Activated CD4-positive, alpha-beta memory T cell treated with anti-CD3 and anti-CD28 coated beads for 36 hours (primary cell): ENCODE results near the gene NPHP4. TPM values are rescaled to one million over a fixed set of nuclear protein-coding genes. Genes with fewer than 3 reads are reported as not detected.
"Not testable (repeated sequence)": the region's sequence is repeated elsewhere in the genome, so short reads cannot be mapped to it uniquely, and the experiment has no call there.

ENCODE experiments used
- CTCF ChIA-PET: fragments of 350-600 bp; sonication (Branson Sonifier 250); formaldehyde crosslinking; loops from one replicate; lab custom pipeline; 2021; ENCODE audit warnings: antibody characterized with exemption, inconsistent platforms; lab: Charles Lee
- POLR2A ChIA-PET: fragments of 350-600 bp; sonication (Branson Sonifier 250); formaldehyde crosslinking; loops from one replicate; lab custom pipeline; 2021; ENCODE audit warnings: antibody characterized with exemption; lab: Charles Lee
- DNase-seq: peaks from one replicate; pipeline ENCODE4 v3.0.0-alpha.2; 2020
- H3K27ac Mint-ChIP-seq: one replicate; pipeline ENCODE4 v1.8.0; 2021; ENCODE audit warnings: mixed read lengths
- H3K27me3 Mint-ChIP-seq: one replicate; pipeline ENCODE4 v1.8.0; 2021; ENCODE audit warnings: mixed read lengths
- H3K36me3 Mint-ChIP-seq: one replicate; pipeline ENCODE4 v1.8.0; 2021; ENCODE audit warnings: mixed read lengths
- H3K4me1 Mint-ChIP-seq: one replicate; pipeline ENCODE4 v1.8.0; 2021; ENCODE audit warnings: low read depth, mixed read lengths
- H3K4me3 Mint-ChIP-seq: one replicate; pipeline ENCODE4 v1.8.0; 2021; ENCODE audit warnings: mild to moderate bottlenecking, mixed read lengths
- H3K9me3 Mint-ChIP-seq: one replicate; pipeline ENCODE4 v1.8.0; 2021; ENCODE audit warnings: mixed read lengths
- intact Hi-C: fragments of 100-400 bp; cut with micrococcal nuclease; formaldehyde crosslinking; loops from one replicate; pipeline ENCODE4 v1.15.1; 2023
- total RNA-seq, 2 experiments: library from RNA; stranded (reverse); gene quantifications; one replicate each; pipeline ENCODE4 v1.2.3, GENCODE V29; 2021

NPHP4 gene
- total RNA-seq, 2 experiments from 2014 or later, result 14.0 to 14.6 TPM

GRCh38 chr1:5903680-5904079 is 88.5 kb downstream of the NPHP4 start:
- Mint-ChIP-seq H3K27ac (no peak overlapping the region), H3K36me3 (no peaks in the 10 kb centered on the region), H3K9me3 (no peaks in the 10 kb centered on the region), H3K4me3 (no peak overlapping the region), H3K27me3 (no peaks in the 10 kb centered on the region), H3K4me1 (no peaks in the 10 kb centered on the region)
- intact Hi-C loops, result no loop called here
- ChIA-PET CTCF (no interaction called here), POLR2A (no interaction called here)
- DNase-seq, result no peak

- Mint-ChIP-seq H3K27me3 (no peaks in the 10 kb centered on the region), H3K4me1 (no peaks in the 10 kb centered on the region), H3K27ac (no peak overlapping the region), H3K4me3 (no peak overlapping the region), H3K9me3 (no peaks in the 10 kb centered on the region), H3K36me3 (no peaks in the 10 kb centered on the region)
- intact Hi-C loops, result no loop called here
- no peak for DNase-seq
- ChIA-PET POLR2A (no interaction called here), CTCF (no interaction called here)
Observed at GRCh38 chr1:5903031-5903430, 89.2 kb downstream of the NPHP4 start.

DNA sequence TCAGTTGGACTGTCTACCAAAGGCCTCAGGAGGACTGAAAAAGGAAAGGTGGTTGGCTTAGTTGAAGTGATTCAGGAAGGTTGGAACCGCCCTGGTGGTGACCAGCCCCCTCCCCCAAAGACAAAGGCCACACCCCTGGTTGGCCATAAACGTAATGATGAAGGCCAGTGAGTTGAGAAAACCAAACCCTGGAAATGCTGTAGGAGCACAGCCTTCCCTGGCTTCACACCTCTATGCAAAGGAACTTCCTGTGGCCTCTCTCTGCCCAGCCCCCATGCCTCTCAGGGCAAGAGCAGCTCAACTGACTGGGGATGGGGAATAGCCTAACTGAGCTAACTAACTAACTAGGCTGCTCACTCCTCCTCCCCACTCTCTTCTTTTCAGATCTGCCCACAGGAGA is 90.4 kb downstream of the NPHP4 start:
- Mint-ChIP-seq H3K36me3 (no peaks in the 10 kb centered on the region), H3K27ac (no peak overlapping the region), H3K4me1 (no peaks in the 10 kb centered on the region), H3K9me3 (no peaks in the 10 kb centered on the region), H3K27me3 (no peaks in the 10 kb centered on the region), H3K4me3 (no peak overlapping the region)
- POLR2A ChIA-PET, result no interaction called here
- intact Hi-C loops, result no loop called here
- CTCF ChIA-PET, result no interaction called here
- no peak for DNase-seq

DNA sequence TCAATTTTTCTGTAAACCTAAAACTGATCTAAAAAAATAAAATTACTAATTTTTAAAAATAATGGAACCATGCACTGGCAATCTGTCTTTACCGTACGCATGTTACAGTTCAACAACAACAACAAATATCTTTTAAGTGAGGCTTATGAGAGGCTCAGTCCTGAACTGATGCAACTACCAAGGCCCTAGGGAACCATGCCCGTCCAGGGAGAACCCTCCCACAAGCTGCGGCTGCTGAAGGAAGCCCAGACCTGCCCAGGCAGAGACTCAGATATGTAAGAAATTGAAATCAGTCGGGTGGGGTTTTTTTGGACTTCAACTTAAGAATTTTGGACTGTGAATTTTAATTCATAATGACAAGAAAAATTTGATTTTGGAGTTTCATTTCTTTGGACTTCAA is 91.1 kb downstream of the NPHP4 start:
- Mint-ChIP-seq H3K36me3 (no peaks in the 10 kb centered on the region), H3K27me3 (no peaks in the 10 kb centered on the region), H3K4me3 (no peak overlapping the region), H3K4me1 (no peaks in the 10 kb centered on the region), H3K9me3 (no peaks in the 10 kb centered on the region), H3K27ac (no peak overlapping the region)
- no peak for DNase-seq
- intact Hi-C loops, result no loop called here
- POLR2A ChIA-PET, result interaction anchor here (0.7 kb wide), 1 partner anchor 65 kb away, joined by 3 read pairs; no protein-coding TSS in a partner anchor
- CTCF ChIA-PET, result no interaction called here

- H3K27me3 Mint-ChIP-seq, result no peaks in the 10 kb centered on the region
- no peak overlapping the region for H3K4me3 Mint-ChIP-seq
- H3K36me3 Mint-ChIP-seq, result peaks cover 11% of the 10 kb centered on the region
- no peak overlapping the region for H3K27ac Mint-ChIP-seq
- ChIA-PET POLR2A (no interaction called here), CTCF (no interaction called here)
- peaks cover 2% of the 10 kb centered on the region for H3K9me3 Mint-ChIP-seq
- no peaks in the 10 kb centered on the region for H3K4me1 Mint-ChIP-seq
- DNase-seq, result no peak
- intact Hi-C loops, result no loop called here
Observed at GRCh38 chr1:5898266-5898665, 94.0 kb downstream of the NPHP4 start.

- intact Hi-C loops, result no loop called here
- no peaks in the 10 kb centered on the region for H3K27me3 Mint-ChIP-seq
- no peak overlapping the region for H3K27ac Mint-ChIP-seq
- peaks cover 2% of the 10 kb centered on the region for H3K9me3 Mint-ChIP-seq
- DNase-seq, result no peak
- H3K4me1 Mint-ChIP-seq, result no peaks in the 10 kb centered on the region
- ChIA-PET CTCF (no interaction called here), POLR2A (no interaction called here)
- no peak overlapping the region for H3K4me3 Mint-ChIP-seq
- peaks cover 11% of the 10 kb centered on the region for H3K36me3 Mint-ChIP-seq
Observed at GRCh38 chr1:5896706-5897660, 95.2 kb downstream of the NPHP4 start.

DNA sequence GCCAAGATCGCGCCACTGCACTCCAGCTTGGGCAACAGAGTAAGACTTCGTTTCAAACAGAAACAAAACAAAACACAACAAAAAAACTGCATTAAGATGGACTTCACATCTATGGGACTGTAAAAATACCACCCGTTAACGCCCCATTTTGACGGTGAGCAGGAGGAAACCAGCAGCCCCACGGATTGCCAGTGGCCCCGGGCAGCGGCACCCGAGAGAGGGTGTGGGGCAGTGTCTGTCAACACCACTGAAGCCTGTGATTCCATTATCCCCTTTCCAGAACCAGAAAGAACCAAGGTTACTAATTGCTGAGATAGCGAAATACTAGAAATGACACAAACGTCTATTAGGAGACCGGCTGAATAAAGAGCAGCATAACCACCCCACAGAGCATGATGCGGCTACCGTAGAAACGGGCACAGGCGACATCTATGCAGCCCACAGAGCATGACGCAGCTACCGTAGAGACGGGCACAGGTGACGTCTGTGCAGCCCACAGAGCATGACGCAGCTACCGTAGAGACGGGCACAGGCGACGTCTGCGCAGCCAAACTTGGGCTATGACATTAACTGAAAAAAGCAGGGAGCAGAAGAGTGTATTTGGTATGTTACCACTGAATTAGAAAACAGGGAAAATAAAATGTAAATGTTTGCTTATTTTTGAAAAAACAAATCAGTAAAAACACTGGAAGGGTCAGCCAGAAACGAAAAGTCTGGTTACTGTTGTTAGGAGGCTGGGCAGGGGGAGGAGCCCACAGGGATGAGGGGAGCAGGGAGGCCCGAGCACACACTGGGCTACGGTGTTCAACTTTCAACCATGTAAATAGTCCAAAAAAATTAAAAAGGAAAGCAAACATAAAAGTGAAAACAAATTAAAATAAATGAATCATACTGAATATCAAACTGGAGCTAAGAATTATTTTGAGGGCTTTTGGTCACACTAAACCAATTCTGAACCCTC is 96.5 kb downstream of the NPHP4 start:
- Mint-ChIP-seq H3K27me3 (no peaks in the 10 kb centered on the region), H3K27ac (no peak overlapping the region), H3K4me1 (no peaks in the 10 kb centered on the region), H3K36me3 (peaks cover 11% of the 10 kb centered on the region), H3K9me3 (peaks cover 2% of the 10 kb centered on the region), H3K4me3 (no peak overlapping the region)
- ChIA-PET POLR2A (no interaction called here), CTCF (no interaction called here)
- intact Hi-C loops, result no loop called here
- DNase-seq, result no peak

DNA sequence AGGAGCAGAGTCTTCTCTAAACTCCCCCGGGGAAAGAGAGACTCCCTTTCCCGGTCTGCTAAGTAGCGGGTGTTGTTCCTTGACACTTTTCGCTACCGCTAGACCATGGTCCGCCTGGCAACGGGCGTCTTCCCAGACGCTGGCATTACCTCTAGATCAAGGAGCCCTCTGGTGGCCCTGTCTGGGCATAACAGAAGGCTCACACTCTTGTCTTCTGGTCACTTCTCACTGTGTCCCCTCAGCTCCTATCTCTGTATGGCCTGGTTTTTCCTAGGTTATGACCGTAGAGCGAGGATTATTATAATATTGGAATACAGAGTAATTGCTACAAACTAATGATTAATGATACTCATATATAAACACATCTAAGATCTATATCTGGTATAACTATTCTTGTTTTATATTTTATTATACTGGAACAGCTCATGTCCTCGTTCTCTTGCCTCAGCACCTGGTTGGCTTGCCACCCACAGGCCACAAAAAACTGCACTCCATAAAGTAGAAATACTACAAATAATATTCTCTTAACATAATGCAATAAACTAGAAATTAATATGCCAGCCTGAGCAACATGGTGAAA is 98.4 kb downstream of the NPHP4 start:
- POLR2A ChIA-PET, H3K4me1 Mint-ChIP-seq, H3K9me3 Mint-ChIP-seq, intact Hi-C loops, CTCF ChIA-PET, H3K4me3 Mint-ChIP-seq, H3K27ac Mint-ChIP-seq, H3K27me3 Mint-ChIP-seq, DNase-seq: not testable (repeated sequence)
- peaks cover 11% of the 10 kb centered on the region for H3K36me3 Mint-ChIP-seq

GRCh38 chr1:5892329-5892728 is 99.9 kb downstream of the NPHP4 start:
- Mint-ChIP-seq H3K27me3 (no peaks in the 10 kb centered on the region), H3K36me3 (peaks cover 13% of the 10 kb centered on the region), H3K27ac (no peak overlapping the region), H3K4me3 (no peak overlapping the region), H3K4me1 (no peaks in the 10 kb centered on the region), H3K9me3 (peaks cover 2% of the 10 kb centered on the region)
- ChIA-PET POLR2A (no interaction called here), CTCF (interaction anchor here (1.1 kb wide), 1 partner anchor 23 kb away, joined by 3 read pairs; no protein-coding TSS in a partner anchor)
- no peak for DNase-seq
- intact Hi-C loops, result no loop called here

DNA sequence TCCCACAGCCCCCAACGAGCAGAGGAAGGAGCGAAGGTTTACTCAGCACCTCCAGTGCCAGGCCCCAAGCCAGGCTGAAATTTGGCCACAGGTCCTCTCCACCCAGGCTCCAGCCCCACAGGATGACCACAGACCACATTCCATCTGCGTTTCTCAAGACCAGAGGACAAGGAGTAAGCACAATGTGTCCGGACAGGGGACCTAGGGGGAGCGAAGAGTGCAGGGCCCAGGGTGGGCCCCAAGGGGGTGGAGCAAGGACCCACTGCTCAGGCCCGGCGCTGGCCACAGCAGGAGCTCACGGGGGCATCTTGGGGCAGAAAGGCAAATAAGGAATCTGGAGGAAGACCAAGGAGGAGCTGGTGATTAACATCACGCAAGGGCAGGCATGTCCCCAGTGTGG is 100.5 kb downstream of the NPHP4 start:
- Mint-ChIP-seq H3K4me3 (no peak overlapping the region), H3K27me3 (no peaks in the 10 kb centered on the region), H3K36me3 (peaks cover 13% of the 10 kb centered on the region), H3K27ac (no peak overlapping the region), H3K9me3 (peaks cover 2% of the 10 kb centered on the region), H3K4me1 (no peaks in the 10 kb centered on the region)
- ChIA-PET CTCF (interaction anchor here (1.1 kb wide), 1 partner anchor 24 kb away, joined by 3 read pairs; no protein-coding TSS in a partner anchor), POLR2A (no interaction called here)
- intact Hi-C loops, result no loop called here
- no peak for DNase-seq

DNA sequence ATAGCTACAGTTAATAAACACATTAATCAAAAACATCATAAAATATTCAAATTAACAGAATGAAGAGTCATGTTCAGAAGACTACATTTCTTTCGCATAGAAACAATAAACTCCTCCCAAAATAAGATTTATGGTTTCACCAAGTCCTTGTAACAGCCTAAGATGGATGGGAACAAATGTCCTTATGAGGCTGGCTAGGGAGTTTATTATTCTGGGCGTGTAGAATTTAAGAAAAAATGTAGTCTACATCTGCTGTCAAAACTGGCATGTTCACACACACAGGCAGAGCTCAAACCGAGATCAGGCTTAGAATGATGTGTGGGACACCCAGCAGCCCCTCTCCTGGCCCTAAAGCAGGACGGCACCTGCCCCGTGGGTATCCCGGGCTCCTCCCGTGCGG is 101.1 kb downstream of the NPHP4 start:
- H3K27ac Mint-ChIP-seq, result no peak overlapping the region
- no peaks in the 10 kb centered on the region for H3K4me1 Mint-ChIP-seq
- ChIA-PET CTCF (no interaction called here), POLR2A (no interaction called here)
- no peak overlapping the region for H3K4me3 Mint-ChIP-seq
- H3K27me3 Mint-ChIP-seq, result no peaks in the 10 kb centered on the region
- peaks cover 13% of the 10 kb centered on the region for H3K36me3 Mint-ChIP-seq
- intact Hi-C loops, result no loop called here
- peaks cover 2% of the 10 kb centered on the region for H3K9me3 Mint-ChIP-seq
- DNase-seq, result no peak
